IMR-90 (cell line): Measurements from ENCODE around the gene GGA3. TPM values are rescaled to one million over a fixed set of nuclear protein-coding genes. Genes with fewer than 3 reads are reported as not detected.
A peak's percentile ranks its signal among the peaks of the same experiment; 100 is the strongest.

Experiments
- ATAC-seq: fragments of 200-7000 bp; cut with Tn5 transposase; 2 replicates; pipeline ENCODE4 v1.9.1; 2020; ENCODE audit warnings: low read depth, mild to moderate bottlenecking, moderate library complexity
- BruUV-seq: library from RNA; stranded (reverse); fragments of 400-500 nt; replicated peaks from 2 replicates; lab custom pipeline; 2021; lab: Mats Ljungman, UMichigan
- CTCF ChIA-PET: fragments of 300-600 bp; formaldehyde crosslinking; extraction: SDS; loops from one replicate; lab custom pipeline; 2021; ENCODE audit warnings: antibody characterized with exemption; lab: Yijun Ruan, JAX
- POLR2A ChIA-PET: fragments of 300-600 bp; sonication (Branson Sonifier 250); formaldehyde crosslinking; loops from one replicate; lab custom pipeline; 2022; ENCODE audit warnings: antibody characterized with exemption; ENCODE audit not compliant: unreplicated experiment; lab: Charles Lee
- DNase-seq: peaks from one replicate; pipeline ENCODE4 v3.0.0; 2013
- H2AFZ ChIP-seq: replicated peaks from 2 replicates; pipeline ENCODE3; 2013; ENCODE audit warnings: low read length, mild to moderate bottlenecking; ENCODE audit not compliant: poor library complexity
- H2AK5ac ChIP-seq: 2 replicates; pipeline ENCODE4 v1.6.1; 2013; ENCODE audit warnings: low read depth, low read length, inconsistent platforms
- H2AK9ac ChIP-seq: replicated peaks from 2 replicates; pipeline ENCODE3; 2013; ENCODE audit warnings: mild to moderate bottlenecking, low read depth, low read length, moderate library complexity; ENCODE audit not compliant: poor library complexity
- H2BK120ac ChIP-seq: 2 replicates; pipeline ENCODE4 v1.6.1; 2013; ENCODE audit warnings: low read depth, low read length, inconsistent platforms
- H2BK15ac ChIP-seq: 3 replicates; pipeline ENCODE4 v1.6.1; 2013; ENCODE audit warnings: low read depth, low read length, inconsistent platforms
- H2BK20ac ChIP-seq: 2 replicates; pipeline ENCODE4 v1.6.1; 2013; ENCODE audit warnings: low read depth, mild to moderate bottlenecking, inconsistent platforms, low read length, moderate library complexity
- H2BK5ac ChIP-seq: 2 replicates; pipeline ENCODE4 v1.6.1; 2013; ENCODE audit warnings: mild to moderate bottlenecking, low read depth, low read length, inconsistent platforms; ENCODE audit not compliant: poor library complexity, severe bottlenecking
- H3K14ac ChIP-seq: replicated peaks from 2 replicates; pipeline ENCODE4 v1.6.1; 2013; ENCODE audit warnings: low read depth, low read length, inconsistent platforms
- H3K18ac ChIP-seq: 2 replicates; pipeline ENCODE4 v1.6.1; 2013; ENCODE audit warnings: low read depth, low read length, control low read depth
- H3K23ac ChIP-seq: 2 replicates; pipeline ENCODE4 v1.6.1; 2013; ENCODE audit warnings: low read depth, low read length, inconsistent platforms
- H3K27ac ChIP-seq: 2 replicates; pipeline ENCODE4 v1.5.1; 2013; ENCODE audit warnings: mild to moderate bottlenecking, control low read depth, low read length; ENCODE audit not compliant: insufficient read depth
- H3K27me3 ChIP-seq: 2 replicates; pipeline ENCODE4 v1.6.1; 2013; ENCODE audit warnings: low read length; ENCODE audit not compliant: control insufficient read depth, insufficient read depth
- H3K36me3 ChIP-seq: 2 replicates; pipeline ENCODE4 v1.6.1; 2013; ENCODE audit warnings: low read length, mixed read lengths; ENCODE audit not compliant: control insufficient read depth, insufficient read depth
- H3K4ac ChIP-seq: 2 replicates; pipeline ENCODE4 v1.6.1; 2013; ENCODE audit warnings: low read depth, low read length, inconsistent platforms
- H3K4me1 ChIP-seq: 2 replicates; pipeline ENCODE4 v1.6.1; 2013; ENCODE audit warnings: low read length, mixed read lengths; ENCODE audit not compliant: control insufficient read depth, insufficient read depth
- H3K4me2 ChIP-seq: 2 replicates; pipeline ENCODE4 v1.6.1; 2013; ENCODE audit warnings: low read depth, mild to moderate bottlenecking, control low read depth, low read length, moderate library complexity
- H3K4me3 ChIP-seq: 2 replicates; pipeline ENCODE4 v1.5.1; 2013; ENCODE audit warnings: low read depth, mild to moderate bottlenecking, control low read depth, low read length, moderate library complexity; ENCODE audit not compliant: insufficient read depth
- H3K56ac ChIP-seq: 2 replicates; pipeline ENCODE4 v1.6.1; 2013; ENCODE audit warnings: low read length, inconsistent platforms; ENCODE audit not compliant: insufficient read depth; ENCODE audit errors: extremely low read depth
- H3K79me1 ChIP-seq, 2 experiments: 2 replicates each; pipeline ENCODE4 v1.6.1; 2013; ENCODE audit warnings: low read length in 2 of 2, inconsistent platforms in 1 of 2, low read depth in 1 of 2
- H3K9ac ChIP-seq: 2 replicates; pipeline ENCODE4 v1.6.1; 2013; ENCODE audit warnings: low read depth, low read length, control low read depth
- H3K9me1 ChIP-seq: 2 replicates; pipeline ENCODE4 v1.6.1; 2013; ENCODE audit warnings: low read length, inconsistent platforms; ENCODE audit not compliant: insufficient read depth
- H3K9me3 ChIP-seq: 2 replicates; pipeline ENCODE4 v1.6.1; 2013; ENCODE audit warnings: low read length; ENCODE audit not compliant: control insufficient read depth, insufficient read depth
- H4K20me1 ChIP-seq: 2 replicates; pipeline ENCODE4 v1.6.1; 2013; ENCODE audit warnings: low read length, inconsistent platforms; ENCODE audit not compliant: insufficient read depth
- H4K5ac ChIP-seq: 2 replicates; pipeline ENCODE4 v1.6.1; 2013; ENCODE audit warnings: mild to moderate bottlenecking, low read depth, low read length, control low read depth
- H4K8ac ChIP-seq, 2 experiments: 2 replicates each; pipeline ENCODE4 v1.6.1; 2013; ENCODE audit warnings: low read depth in 2 of 2, low read length in 2 of 2, control low read depth in 1 of 2, inconsistent platforms in 1 of 2
- H4K91ac ChIP-seq: 2 replicates; pipeline ENCODE4 v1.6.1; 2013; ENCODE audit warnings: low read depth, low read length, inconsistent platforms; ENCODE audit not compliant: insufficient read depth
- CEBPB ChIP-seq: IDR thresholded peaks from 2 replicates; pipeline ENCODE4 v1.6.1; 2012; ENCODE audit warnings: low read depth, low read length, improper control_type of control experiment
- MAZ ChIP-seq: IDR thresholded peaks from 2 replicates; pipeline ENCODE4 v1.6.1; 2012; ENCODE audit warnings: low read depth, mild to moderate bottlenecking, low read length, improper control_type of control experiment, moderate library complexity, borderline replicate concordance
- WGBS, 2 experiments: methylation state at CpG; one replicate each; pipeline versions ENCODE4 v1.1.5 to v1.1.7; 2013; ENCODE audit warnings: missing lambda C conversion rate in 2 of 2; ENCODE audit not compliant: insufficient read length in 1 of 2; ENCODE audit errors: extremely low coverage in 2 of 2; 5-methylcytosine and 5-hydroxymethylcytosine counted together
- dilution Hi-C: fragments of 300-500 bp; cut with HindIII; formaldehyde crosslinking; loops from one replicate; pipeline ENCODE4 v1.14.3; 2018; ENCODE audit warnings: low sequenced_read_pairs; ENCODE audit not compliant: unreplicated experiment
- in situ Hi-C: fragments of 300-500 bp; cut with MboI; formaldehyde crosslinking; loops from 3 replicates; pipeline ENCODE4 v1.14.3; 2019; ENCODE audit warnings: low sequenced_read_pairs, inconsistent platforms, mixed read lengths
- intact Hi-C: fragments of 100-400 bp; cut with micrococcal nuclease; formaldehyde crosslinking; loops from 2 replicates; pipeline ENCODE4 v1.10.0; 2022
- polyA plus RNA-seq, 3 experiments: library from polyadenylated mRNA; depleted of rRNA; stranded (reverse); fragments of >200 nt; gene quantifications; 2 replicates each; pipeline ENCODE4 v1.2.3, GENCODE V29; 2012; ENCODE audit warnings: low replicate concordance in 1 of 3
- total RNA-seq: library from RNA; depleted of rRNA; stranded (reverse); fragments of >200 nt; gene quantifications from 2 replicates; pipeline ENCODE4 v1.2.3, GENCODE V29; 2012

The GGA3 gene
- total and polyA plus RNA-seq, 2 of the 4 experiments (the other 2 are of a cell fraction), result 15.1 to 35.2 TPM

DNA sequence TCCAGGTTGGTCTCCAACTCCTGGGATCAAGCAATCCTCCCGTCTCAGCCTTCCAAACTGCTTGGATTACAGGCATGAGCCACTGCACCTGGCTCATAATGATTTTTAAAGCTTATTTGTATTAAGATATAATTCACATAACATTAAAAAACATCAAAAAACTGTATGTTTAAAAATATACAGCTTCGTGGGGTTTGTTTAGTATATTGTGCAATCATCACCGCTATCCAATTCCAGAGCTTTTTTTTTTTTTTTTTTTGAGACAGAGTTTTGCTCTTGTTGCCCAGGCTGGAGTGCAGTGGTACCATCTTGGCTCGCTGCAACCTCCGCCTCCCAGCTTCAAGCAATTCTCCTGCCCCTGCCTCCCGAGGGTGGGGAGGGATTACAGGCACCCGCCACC lies 38.9 kb upstream of the GGA3 start:
- no peak overlapping the region for H3K4me3 ChIP-seq
- no peaks in the 10 kb centered on the region for H3K27me3 ChIP-seq
- ChIA-PET POLR2A (no interaction called here), CTCF (interaction anchor here (0.7 kb wide), 1 partner anchor 72 kb away, joined by 3 read pairs; no protein-coding TSS in a partner anchor)
- H3K27ac ChIP-seq, result no peak overlapping the region
- no peak overlapping the region for H3K4me2 ChIP-seq
- H3K4ac ChIP-seq, result no peak overlapping the region
- H3K56ac ChIP-seq, result no peak overlapping the region
- no peak overlapping the region for H4K8ac ChIP-seq
- no peaks in the 10 kb centered on the region for H3K9me3 ChIP-seq
- in situ Hi-C loops (no loop called here), intact Hi-C loops (no loop called here), dilution Hi-C loops (no loop called here)
- H3K14ac ChIP-seq, result no peak overlapping the region
- H2AK5ac ChIP-seq, result no peak overlapping the region
- peak; percentile 46 for ATAC-seq
- H3K79me1 ChIP-seq, result no peaks in the 10 kb centered on the region
- peak; percentile 79 for TF ChIP-seq CEBPB
- TF ChIP-seq MAZ, result no peak
- H2BK20ac ChIP-seq, result no peak overlapping the region
- H3K36me3 ChIP-seq, result no peaks in the 10 kb centered on the region
- no CpG with 5 or more reads among the region's 7 CpGs for WGBS, 2 experiments
- no peak overlapping the region for H2AK9ac ChIP-seq
- H3K9ac ChIP-seq, result no peak overlapping the region
- H2BK15ac ChIP-seq, result no peak overlapping the region
- H4K5ac ChIP-seq, result no peak overlapping the region
- H4K20me1 ChIP-seq, result no peaks in the 10 kb centered on the region
- H3K18ac ChIP-seq, result no peak overlapping the region
- H3K4me1 ChIP-seq, result no peaks in the 10 kb centered on the region; the same call in 1 of the 2 replicates
- H3K9me1 ChIP-seq, result 0 out of 2 replicates have a peak, but pooled peaks cover 3% of the 10 kb centered on the region
- DNase-seq, result no peak
- no peak overlapping the region for H2BK120ac ChIP-seq
- no peak overlapping the region for H3K23ac ChIP-seq
- no peak overlapping the region for H4K91ac ChIP-seq
- H2AFZ ChIP-seq, result no peak overlapping the region
- BruUV-seq, result no TSS peak
- H2BK5ac ChIP-seq, result no peak overlapping the region
